Endothelial cell of umbilical vein (primary cell): ENCODE measurements around the gene KRTAP11-1. TPM values are rescaled to one million over a fixed set of nuclear protein-coding genes. Genes with fewer than 3 reads are reported as not detected.

Source experiments
- Bru-seq: library from RNA; stranded (reverse); fragments of 400-500 nt; gene quantifications from one replicate; lab custom pipeline; 2021; lab: Mats Ljungman, UMichigan
- BruChase-seq, 2 experiments: library from RNA; stranded (reverse); fragments of 400-500 nt; gene quantifications; one replicate each; lab custom pipeline; 2021; lab: Mats Ljungman, UMichigan
- BruUV-seq: library from RNA; stranded (reverse); fragments of 400-500 nt; replicated peaks from 2 replicates; lab custom pipeline; 2021; lab: Mats Ljungman, UMichigan
- CTCF ChIA-PET: fragments of 300-600, 350-600 bp; sonication (Branson Sonifier 250); formaldehyde crosslinking; loops from one replicate; lab custom pipeline; 2021; ENCODE audit warnings: antibody characterized with exemption, inconsistent platforms; lab: Charles Lee
- POLR2A ChIA-PET: fragments of 300-600, 350-600 bp; sonication (Branson Sonifier 250); formaldehyde crosslinking; loops from one replicate; lab custom pipeline; 2021; ENCODE audit warnings: antibody characterized with exemption, inconsistent platforms; lab: Charles Lee
- DNase-seq: peaks from one replicate; pipeline ENCODE4 v3.0.0-alpha.2; 2011; ENCODE audit warnings: low read depth, low spot score
- FAIRE-seq: peaks from 2 replicates; lab custom pipeline; 2011; peaks lifted over from hg19 to GRCh38; lab: Jason Lieb, UNC
- H2AFZ ChIP-seq: 2 replicates; pipeline ENCODE4 v1.6.0; 2012; ENCODE audit warnings: low read depth, low read length, control low read depth, inconsistent platforms
- H3K27ac ChIP-seq: 2 replicates; pipeline ENCODE4 v1.5.1; 2011; ENCODE audit warnings: low read depth, mild to moderate bottlenecking, control low read depth, low read length, moderate library complexity; ENCODE audit not compliant: insufficient read depth
- H3K27me3 ChIP-seq, 2 experiments: 2 replicates each; pipeline versions ENCODE4 v1.6.0 to v1.6.1; 2011; ENCODE audit warnings: low read length in 2 of 2, mixed read lengths in 1 of 2; ENCODE audit not compliant: control insufficient read depth in 2 of 2, insufficient read depth in 2 of 2
- H3K36me3 ChIP-seq, 2 experiments: 2 replicates in 1 of 2; 3 replicates in 1 of 2; pipeline ENCODE4 v1.5.1; 2011; ENCODE audit warnings: low read length in 2 of 2, mild to moderate bottlenecking in 1 of 2, moderate library complexity in 1 of 2; ENCODE audit not compliant: control insufficient read depth in 2 of 2, insufficient read depth in 2 of 2; ENCODE audit errors: extremely low read depth in 1 of 2
- H3K4me1 ChIP-seq: 3 replicates; pipeline ENCODE4 v1.5.1; 2011; ENCODE audit warnings: mild to moderate bottlenecking, low read length; ENCODE audit not compliant: control insufficient read depth, insufficient read depth; ENCODE audit errors: extremely low read depth
- H3K4me2 ChIP-seq: 2 replicates; pipeline ENCODE4 v1.6.1; 2011; ENCODE audit warnings: low read length, control low read depth, mixed read lengths; ENCODE audit not compliant: insufficient read depth
- H3K4me3 ChIP-seq, 3 experiments: fragments of 200-600 bp in 1 of 3; sonication (generic), shearing (Covaris generic) in 1 of 3; replicated peaks in 1 of 3; 2 replicates each; pipeline ENCODE4 v1.5.1; 2011 to 2016; ENCODE audit warnings: control low read depth in 3 of 3, low read length in 3 of 3, mild to moderate bottlenecking in 2 of 3, inconsistent platforms in 1 of 3, low read depth in 1 of 3, moderate library complexity in 1 of 3; ENCODE audit not compliant: insufficient read depth in 1 of 3
- H3K79me2 ChIP-seq: 2 replicates; pipeline ENCODE4 v1.6.0; 2012; ENCODE audit warnings: low read length, inconsistent platforms; ENCODE audit not compliant: control insufficient read depth, insufficient read depth
- H3K9ac ChIP-seq: replicated peaks from 2 replicates; pipeline ENCODE3; 2011; ENCODE audit warnings: low read length, control low read depth; ENCODE audit not compliant: insufficient read depth; ENCODE audit errors: extremely low read depth
- H3K9me1 ChIP-seq: replicated peaks from 3 replicates; pipeline ENCODE4 v1.6.0; 2011; ENCODE audit warnings: mild to moderate bottlenecking, low read length; ENCODE audit not compliant: control insufficient read depth, insufficient read depth; ENCODE audit errors: extremely low read depth
- H3K9me3 ChIP-seq: replicated peaks from 2 replicates; pipeline ENCODE4 v1.5.1; 2012; ENCODE audit warnings: low read length, inconsistent platforms; ENCODE audit not compliant: control insufficient read depth, insufficient read depth
- H4K20me1 ChIP-seq: replicated peaks from 2 replicates; pipeline ENCODE3; 2011; ENCODE audit warnings: mild to moderate bottlenecking, low read length; ENCODE audit not compliant: control insufficient read depth, insufficient read depth; ENCODE audit errors: extremely low read depth
- MYC ChIP-seq: IDR thresholded peaks from one replicate; pipeline ENCODE4 v1.6.1; 2011; ENCODE audit warnings: mild to moderate bottlenecking, low read depth, low read length
- POLR2AphosphoS5 ChIP-seq: IDR thresholded peaks from 2 replicates; pipeline ENCODE4 v1.6.1; 2012; ENCODE audit warnings: low read depth, mild to moderate bottlenecking, control low read depth, low read length, moderate library complexity; ENCODE audit not compliant: insufficient read depth
- dilution Hi-C: fragments of 300-500 bp; cut with MboI; formaldehyde crosslinking; loops from one replicate; pipeline ENCODE4 v1.15.0; 2019; ENCODE audit warnings: low sequenced_read_pairs; ENCODE audit not compliant: extremely low pct_ligation_motif_present
- intact Hi-C: fragments of 100-400 bp; cut with micrococcal nuclease; formaldehyde crosslinking; loops from one replicate; pipeline ENCODE4 v1.10.0; 2022
- long read RNA-seq: library from polyadenylated mRNA; stranded (forward); transcript quantifications from one replicate; pipeline ENCODE4 v2.0.0, GENCODE V29; 2021
- polyA minus RNA-seq, 3 experiments: library from RNA; depleted of rRNA, polyadenylated mRNA; stranded (reverse); fragments of >200 nt; gene quantifications; 1 replicate in 1 of 3; 2 replicates in 2 of 3; pipeline ENCODE4 v1.2.3, GENCODE V29; 2011
- polyA plus RNA-seq, 4 experiments: library from polyadenylated mRNA; depleted of rRNA in 3 of 4; stranded (reverse) in 3 of 4; unstranded in 1 of 4; fragments of >200 nt; gene quantifications; 2 replicates each; pipeline versions ENCODE4 v1.2.1 to v1.2.3, GENCODE V29; 2011 to 2012; ENCODE audit warnings: missing spikeins in 1 of 4
- total RNA-seq: library from RNA; stranded (reverse); gene quantifications from 2 replicates; pipeline ENCODE4 v1.2.3, GENCODE V29; 2021
- TF ChIP-seq, protein P1 (sequence below), 2 donors: IDR thresholded peaks; 1 replicate in 1 of 2; 2 replicates in 1 of 2; pipeline ENCODE4 v1.5.1; 2011; ENCODE audit warnings: low read length in 2 of 2, mild to moderate bottlenecking in 2 of 2, moderate library complexity in 2 of 2, control low read depth in 1 of 2, inconsistent platforms in 1 of 2, low read depth in 1 of 2; ENCODE audit not compliant: insufficient read depth in 1 of 2; ENCODE audit errors: extremely low read depth in 1 of 2

KRTAP11-1 gene, protein sequence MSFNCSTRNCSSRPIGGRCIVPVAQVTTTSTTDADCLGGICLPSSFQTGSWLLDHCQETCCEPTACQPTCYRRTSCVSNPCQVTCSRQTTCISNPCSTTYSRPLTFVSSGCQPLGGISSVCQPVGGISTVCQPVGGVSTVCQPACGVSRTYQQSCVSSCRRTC
- not detected in 2 replicates for total RNA-seq
- not detected in 2 replicates for polyA plus RNA-seq
- polyA plus RNA-seq (2011; cell fraction: cytosol; rRNA removed) = not detected in 2 replicates
- polyA plus RNA-seq (2011; cell fraction: nucleus; rRNA removed) = not detected in 2 replicates
- polyA plus RNA-seq (2012) = not detected in 2 replicates
- polyA minus RNA-seq = not detected in 2 replicates
- not detected for polyA minus RNA-seq (2011; cell fraction: cytosol; rRNA and poly(A)+ RNA removed)
- not detected in 2 replicates for polyA minus RNA-seq (2011; cell fraction: nucleus; rRNA and poly(A)+ RNA removed)
- Bru-seq, nascent RNA = not detected
- not detected for BruChase-seq, experiment 1, labeled RNA remaining after a 6-hour chase
- not detected for BruChase-seq, experiment 2, labeled RNA remaining after a 2-hour chase
- long read RNA-seq = 0 reads

DNA sequence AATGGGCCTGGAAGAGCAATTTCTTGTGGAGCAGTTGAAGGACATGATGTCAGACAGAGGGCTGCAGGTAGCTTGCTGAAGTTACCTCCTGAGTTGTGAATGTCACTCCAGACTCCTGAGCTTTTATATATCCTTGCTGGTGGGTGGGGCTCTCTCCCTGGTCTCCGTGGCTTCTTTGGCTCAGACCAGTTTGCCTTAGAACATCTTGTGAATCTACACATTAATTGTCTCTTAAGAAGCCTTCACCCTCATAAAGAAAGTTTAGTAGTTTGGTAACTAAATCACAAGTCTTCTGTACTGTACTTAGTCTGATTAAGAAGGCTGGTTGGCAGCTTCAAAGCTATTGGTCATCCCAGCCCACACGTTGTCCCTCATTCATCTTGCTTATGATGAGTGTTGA, at the start of gene KRTAP11-1:
KRTAP11-1 (minus strand) TSS at position 101 of the 400 bp plus-strand sequence; CDS start at position 45, 56 bp downstream.
- DNase-seq (no peak), FAIRE-seq (no peak)
- BruUV-seq = no TSS peak
- no peaks in the 10 kb centered on the region for H3K79me2 ChIP-seq
- H3K4me3 ChIP-seq = no peak within 1 kb of the TSS
- H2AFZ ChIP-seq = no peak within 1 kb of the TSS
- no peak for TF ChIP-seq POLR2AphosphoS5
- dilution Hi-C loops = no loop called here
- ChIA-PET CTCF (no interaction called here), POLR2A (no interaction called here)
- no peaks in the 10 kb centered on the region for H3K36me3 ChIP-seq
- no peak within 1 kb of the TSS for H3K9ac ChIP-seq
- no peak within 1 kb of the TSS for H3K27ac ChIP-seq
- no peaks in the 10 kb centered on the region for H3K4me1 ChIP-seq
- intact Hi-C loops = no loop called here
- H3K27me3 ChIP-seq = no peaks in the 10 kb centered on the region
- no peaks in the 10 kb centered on the region for H3K9me1 ChIP-seq
- H4K20me1 ChIP-seq = no peaks in the 10 kb centered on the region
- H3K9me3 ChIP-seq = peaks cover 5% of the 10 kb centered on the region
- no peak within 1 kb of the TSS for H3K4me2 ChIP-seq

DNA sequence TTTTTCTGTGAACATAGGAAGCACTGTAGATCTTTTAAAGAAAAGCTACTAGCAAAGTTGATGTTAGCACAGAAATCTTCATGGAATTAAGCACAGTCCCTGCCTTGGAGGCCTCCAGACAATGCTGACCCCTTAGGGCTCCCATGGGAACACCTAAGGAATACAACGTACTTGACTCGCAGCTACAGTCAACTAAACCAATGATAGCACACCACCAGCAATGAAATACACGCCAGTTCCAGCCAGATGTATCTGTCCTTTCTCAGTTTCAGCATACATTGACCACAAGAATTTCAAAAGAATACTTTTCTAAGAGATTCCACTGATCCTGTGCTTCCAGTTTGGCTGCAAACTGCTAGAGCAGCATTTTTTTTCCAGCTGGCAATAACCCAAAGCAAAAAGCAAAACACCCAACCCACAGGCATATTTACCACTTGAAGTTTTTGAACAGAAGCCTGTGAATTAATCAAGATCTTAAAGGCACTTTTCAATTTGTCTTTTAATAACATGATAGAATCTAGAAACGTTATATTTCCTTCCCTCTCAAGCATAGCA, 42.8 kb upstream of the KRTAP11-1 start:
- no peaks in the 10 kb centered on the region for H3K9me1 ChIP-seq
- POLR2A ChIA-PET = no interaction called here
- CTCF ChIA-PET = no interaction called here
- no peak overlapping the region for H3K9ac ChIP-seq
- FAIRE-seq = no peak
- intact Hi-C loops (no loop called here), dilution Hi-C loops (no loop called here)
- no peak for DNase-seq
- H3K27ac ChIP-seq = no peak overlapping the region
- peaks cover 11% of the 10 kb centered on the region for H3K9me3 ChIP-seq
- H2AFZ ChIP-seq = no peak overlapping the region
- BruUV-seq = no TSS peak
- no peaks in the 10 kb centered on the region for H3K27me3 ChIP-seq
- no peaks in the 10 kb centered on the region for H3K4me1 ChIP-seq
- H3K4me2 ChIP-seq = no peak overlapping the region
- H4K20me1 ChIP-seq = no peaks in the 10 kb centered on the region
- H3K79me2 ChIP-seq = no peaks in the 10 kb centered on the region
- H3K4me3 ChIP-seq = no peak overlapping the region
- TF ChIP-seq, protein P1, sequence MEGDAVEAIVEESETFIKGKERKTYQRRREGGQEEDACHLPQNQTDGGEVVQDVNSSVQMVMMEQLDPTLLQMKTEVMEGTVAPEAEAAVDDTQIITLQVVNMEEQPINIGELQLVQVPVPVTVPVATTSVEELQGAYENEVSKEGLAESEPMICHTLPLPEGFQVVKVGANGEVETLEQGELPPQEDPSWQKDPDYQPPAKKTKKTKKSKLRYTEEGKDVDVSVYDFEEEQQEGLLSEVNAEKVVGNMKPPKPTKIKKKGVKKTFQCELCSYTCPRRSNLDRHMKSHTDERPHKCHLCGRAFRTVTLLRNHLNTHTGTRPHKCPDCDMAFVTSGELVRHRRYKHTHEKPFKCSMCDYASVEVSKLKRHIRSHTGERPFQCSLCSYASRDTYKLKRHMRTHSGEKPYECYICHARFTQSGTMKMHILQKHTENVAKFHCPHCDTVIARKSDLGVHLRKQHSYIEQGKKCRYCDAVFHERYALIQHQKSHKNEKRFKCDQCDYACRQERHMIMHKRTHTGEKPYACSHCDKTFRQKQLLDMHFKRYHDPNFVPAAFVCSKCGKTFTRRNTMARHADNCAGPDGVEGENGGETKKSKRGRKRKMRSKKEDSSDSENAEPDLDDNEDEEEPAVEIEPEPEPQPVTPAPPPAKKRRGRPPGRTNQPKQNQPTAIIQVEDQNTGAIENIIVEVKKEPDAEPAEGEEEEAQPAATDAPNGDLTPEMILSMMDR (IDR thresholded peaks at IDR 0.05; ENCODE audit: extremely low read depth in 1 of 2, insufficient read depth in 1 of 2, low read depth in 1 of 2, low read length in 2 of 2) = no peak
- TF ChIP-seq MYC = no peak
- TF ChIP-seq POLR2AphosphoS5 = no peak
- H3K36me3 ChIP-seq = no peaks in the 10 kb centered on the region
